Keratinocyte (primary cell): ENCODE results near the gene ERICH4. TPM values are rescaled to one million over a fixed set of nuclear protein-coding genes. Genes with fewer than 3 reads are reported as not detected.

Experiments
- DNase-seq: peaks from one replicate; pipeline ENCODE4 v3.0.0-alpha.2; 2011; ENCODE audit warnings: low read depth, missing footprints, low spot score
- FAIRE-seq: peaks from 2 replicates; lab custom pipeline; 2011; peaks lifted over from hg19 to GRCh38; lab: Jason Lieb, UNC
- H2AFZ ChIP-seq: 2 replicates; pipeline ENCODE4 v1.6.0; 2012; ENCODE audit warnings: low read length, control low read depth, inconsistent platforms; ENCODE audit not compliant: control insufficient read depth
- H3K27ac ChIP-seq: 2 replicates; pipeline ENCODE4 v1.5.1; 2011; ENCODE audit warnings: low read length; ENCODE audit not compliant: control insufficient read depth, insufficient read depth
- H3K27me3 ChIP-seq: 3 replicates; pipeline ENCODE4 v1.6.0; 2011; ENCODE audit warnings: low read length; ENCODE audit not compliant: control insufficient read depth, insufficient read depth; ENCODE audit errors: extremely low read depth
- H3K36me3 ChIP-seq, 2 experiments: 2 replicates in 1 of 2; 3 replicates in 1 of 2; pipeline ENCODE4 v1.5.1; 2011; ENCODE audit warnings: low read length in 2 of 2, mild to moderate bottlenecking in 1 of 2; ENCODE audit not compliant: control insufficient read depth in 2 of 2, insufficient read depth in 2 of 2; ENCODE audit errors: extremely low read depth in 1 of 2
- H3K4me1 ChIP-seq: 3 replicates; pipeline ENCODE4 v1.5.1; 2011; ENCODE audit warnings: low read length; ENCODE audit not compliant: control insufficient read depth, insufficient read depth; ENCODE audit errors: extremely low read depth
- H3K4me2 ChIP-seq: 3 replicates; pipeline ENCODE4 v1.6.0; 2011; ENCODE audit warnings: low read depth, low read length; ENCODE audit not compliant: control insufficient read depth, insufficient read depth; ENCODE audit errors: extremely low read depth
- H3K4me3 ChIP-seq, 3 experiments: fragments of 200-600 bp in 1 of 3; sonication (generic) in 1 of 3; 2 replicates in 2 of 3; 3 replicates in 1 of 3; pipeline ENCODE4 v1.5.1; 2011 to 2016; ENCODE audit warnings: low read length in 3 of 3, mild to moderate bottlenecking in 3 of 3, control low read depth in 2 of 3, inconsistent platforms in 1 of 3, low read depth in 1 of 3, mixed read lengths in 1 of 3, mixed run types in 1 of 3, moderate library complexity in 1 of 3; ENCODE audit not compliant: control insufficient read depth in 2 of 3, insufficient read depth in 2 of 3; ENCODE audit errors: extremely low read depth in 1 of 3
- H3K79me2 ChIP-seq: 2 replicates; pipeline ENCODE4 v1.6.0; 2012; ENCODE audit warnings: low read length; ENCODE audit not compliant: control insufficient read depth, insufficient read depth
- H3K9ac ChIP-seq: 3 replicates; pipeline ENCODE4 v1.6.0; 2011; ENCODE audit warnings: low read length; ENCODE audit not compliant: control insufficient read depth, insufficient read depth; ENCODE audit errors: extremely low read depth
- H3K9me1 ChIP-seq: 3 replicates; pipeline ENCODE4 v1.6.0; 2011; ENCODE audit warnings: low read length; ENCODE audit not compliant: control insufficient read depth, insufficient read depth; ENCODE audit errors: extremely low read depth
- H3K9me3 ChIP-seq: 2 replicates; pipeline ENCODE4 v1.5.1; 2012; ENCODE audit warnings: low read depth, low read length; ENCODE audit not compliant: control insufficient read depth
- H4K20me1 ChIP-seq: 3 replicates; pipeline ENCODE4 v1.6.0; 2011; ENCODE audit warnings: low read length; ENCODE audit not compliant: control insufficient read depth, insufficient read depth; ENCODE audit errors: extremely low read depth
- CTCF ChIP-seq, 3 experiments: IDR thresholded peaks in 1 of 3; conservative IDR thresholded peaks in 1 of 3; optimal IDR thresholded peaks in 1 of 3; 2 replicates in 2 of 3; 3 replicates in 1 of 3; pipeline versions ENCODE3 to v1.5.1; 2011; ENCODE audit warnings: low read length in 3 of 3, mild to moderate bottlenecking in 3 of 3, moderate library complexity in 2 of 3, control low read depth in 1 of 3, inconsistent platforms in 1 of 3; ENCODE audit not compliant: insufficient read depth in 2 of 3; ENCODE audit errors: extremely low read depth in 1 of 3
- EZH2 ChIP-seq: IDR thresholded peaks from one replicate; pipeline ENCODE4 v1.6.1; 2012; ENCODE audit warnings: inconsistent platforms, mild to moderate bottlenecking, low read length, moderate library complexity
- dilution Hi-C: fragments of 300-500 bp; cut with MboI; formaldehyde crosslinking; loops from one replicate; pipeline ENCODE4 v1.7.0; 2020; ENCODE audit warnings: low sequenced_read_pairs; ENCODE audit not compliant: extremely low pct_ligation_motif_present
- polyA plus RNA-seq, 5 experiments: library from polyadenylated mRNA; depleted of rRNA in 3 of 5; stranded (reverse) in 3 of 5; stranded (forward) in 1 of 5; unstranded in 1 of 5; fragments of >200 nt; gene quantifications; 1 replicate in 1 of 5; 2 replicates in 3 of 5; 3 replicates in 1 of 5; pipeline versions ENCODE4 v1.2.1 to v1.2.3, GENCODE V29; 2011 to 2012; ENCODE audit warnings: missing spikeins in 2 of 5, low read depth in 1 of 5, low replicate concordance in 1 of 5

ERICH4 gene
- polyA plus RNA-seq, 1 donor (not counting 4 experiments of a cell fraction or from before 2014, with no cell fraction given): not detected

GRCh38 chr19:41401483-41401882, 41.5 kb upstream of the ERICH4 start:
- TF ChIP-seq EZH2: no peak
- TF ChIP-seq CTCF (optimal IDR thresholded peaks at IDR 0.05 in 1 of 3, IDR thresholded peaks at IDR 0.05 in 1 of 3, conservative IDR thresholded peaks at IDR 0.05 in 1 of 3; ENCODE audit: extremely low read depth in 1 of 3, insufficient read depth in 2 of 3, low read length in 3 of 3): no peak
- H3K4me2 ChIP-seq: no peak overlapping the region
- H3K9ac ChIP-seq: no peak overlapping the region
- H3K27ac ChIP-seq: no peak overlapping the region
- FAIRE-seq (no peak), DNase-seq (no peak)
- no peaks in the 10 kb centered on the region for H4K20me1 ChIP-seq
- no peak overlapping the region for H3K4me3 ChIP-seq
- peaks cover 0 to 3% of the 10 kb centered on the region in 2 experiments for H3K36me3 ChIP-seq
- H3K27me3 ChIP-seq: no peaks in the 10 kb centered on the region
- no peaks in the 10 kb centered on the region for H3K9me3 ChIP-seq
- H3K9me1 ChIP-seq: no peaks in the 10 kb centered on the region
- H3K79me2 ChIP-seq: peaks cover 19% of the 10 kb centered on the region
- dilution Hi-C loops: no loop called here
- H3K4me1 ChIP-seq: peaks cover 13% of the 10 kb centered on the region
- no peak overlapping the region for H2AFZ ChIP-seq

- Histone ChIP-seq H3K9me1 (no peaks in the 10 kb centered on the region), H4K20me1 (no peaks in the 10 kb centered on the region), H3K9ac (no peak overlapping the region), H3K27me3 (no peaks in the 10 kb centered on the region), H3K27ac (no peak overlapping the region), H3K4me1 (peaks cover 11% of the 10 kb centered on the region), H3K79me2 (peaks cover 15% of the 10 kb centered on the region), H3K4me2 (no peak overlapping the region), H3K36me3 (peaks cover 0 to 3% of the 10 kb centered on the region in 2 experiments), H3K4me3 (no peak overlapping the region), H3K9me3 (no peaks in the 10 kb centered on the region), H2AFZ (no peak overlapping the region)
- DNase-seq: no peak
- no peak for FAIRE-seq
- TF ChIP-seq EZH2 (no peak), CTCF (optimal IDR thresholded peaks at IDR 0.05 in 1 of 3, IDR thresholded peaks at IDR 0.05 in 1 of 3, conservative IDR thresholded peaks at IDR 0.05 in 1 of 3; ENCODE audit: extremely low read depth in 1 of 3, insufficient read depth in 2 of 3, low read length in 3 of 3) (no peak)
- dilution Hi-C loops: no loop called here
These were observed 40.9 kb upstream of the ERICH4 start for GRCh38 chr19:41402010-41402409.
